HG03432 (cell line): ENCODE data around the gene HS6ST3.
A peak's percentile ranks its signal among the peaks of the same experiment; 100 is the strongest.

ENCODE experiments used
- ATAC-seq: cut with Tn5 transposase; IDR thresholded peaks from one replicate; pipeline ENCODE4 v1.9.1; 2021; ENCODE audit warnings: mild to moderate bottlenecking, moderate library complexity; ENCODE audit not compliant: unreplicated experiment

Gene HS6ST3

GRCh38 chr13:96637039-96637438 is 547.1 kb downstream of the HS6ST3 start:
- no peak for ATAC-seq

GRCh38 chr13:96646101-96646500 is 556.2 kb downstream of the HS6ST3 start:
- no peak for ATAC-seq

GRCh38 chr13:96646515-96647211 is 556.8 kb downstream of the HS6ST3 start:
- ATAC-seq: no peak

- ATAC-seq: peak; percentile 99
Observed at GRCh38 chr13:96650301-96650886, 560.5 kb downstream of the HS6ST3 start.

- ATAC-seq: no peak
Observed at GRCh38 chr13:96651598-96651997, 561.7 kb downstream of the HS6ST3 start.

- ATAC-seq: no peak
Observed at GRCh38 chr13:96652506-96652905, 562.6 kb downstream of the HS6ST3 start.

- ATAC-seq: no peak
Observed at GRCh38 chr13:96661612-96662011, 571.7 kb downstream of the HS6ST3 start.

GRCh38 chr13:96662036-96662435 is 572.1 kb downstream of the HS6ST3 start:
- ATAC-seq: no peak

- ATAC-seq: no peak
Observed at GRCh38 chr13:96667294-96668018, 577.5 kb downstream of the HS6ST3 start.

- ATAC-seq: no peak
Observed at GRCh38 chr13:96671073-96671472, 581.2 kb downstream of the HS6ST3 start.

- no peak for ATAC-seq
Observed at GRCh38 chr13:96672016-96672415, 582.1 kb downstream of the HS6ST3 start.

- no peak for ATAC-seq
Observed at GRCh38 chr13:96673825-96674224, 583.9 kb downstream of the HS6ST3 start.

- no peak for ATAC-seq
Observed at GRCh38 chr13:96677029-96677428, 587.1 kb downstream of the HS6ST3 start.

GRCh38 chr13:96678801-96679200 is 588.9 kb downstream of the HS6ST3 start:
- no peak for ATAC-seq

- ATAC-seq: no peak
Observed at GRCh38 chr13:96680898-96681297, 591.0 kb downstream of the HS6ST3 start.

GRCh38 chr13:96681766-96682165 is 591.9 kb downstream of the HS6ST3 start:
- ATAC-seq: no peak

- ATAC-seq: no peak
Observed at GRCh38 chr13:96684469-96684868, 594.6 kb downstream of the HS6ST3 start.

- ATAC-seq: no peak
Observed at GRCh38 chr13:96684907-96685306, 595.0 kb downstream of the HS6ST3 start.

- no peak for ATAC-seq
Observed at GRCh38 chr13:96686286-96686685, 596.4 kb downstream of the HS6ST3 start.

- no peak for ATAC-seq
Observed at GRCh38 chr13:96687191-96687590, 597.3 kb downstream of the HS6ST3 start.

GRCh38 chr13:96690998-96691397 is 601.1 kb downstream of the HS6ST3 start:
- no peak for ATAC-seq

GRCh38 chr13:96696389-96696900 is 606.5 kb downstream of the HS6ST3 start:
- no peak for ATAC-seq
